GM12891 (cell line): ENCODE data around the gene SLC35B2.

Experiments
- DNase-seq: peaks from one replicate; pipeline ENCODE4 v3.0.0; 2011; ENCODE audit warnings: low spot score; ENCODE audit not compliant: insufficient read length
- FAIRE-seq: peaks from 2 replicates; lab custom pipeline; 2011; peaks lifted over from hg19 to GRCh38; lab: Jason Lieb, UNC
- PAX5 ChIP-seq: IDR thresholded peaks from 2 replicates; pipeline ENCODE4 v1.6.1; 2011; ENCODE audit warnings: low read length, moderate library complexity, mild to moderate bottlenecking; ENCODE audit not compliant: insufficient read depth, severe bottlenecking
- POLR2A ChIP-seq: IDR thresholded peaks from 2 replicates; pipeline ENCODE4 v1.6.1; 2011; ENCODE audit warnings: low read depth, low read length, control low read depth
- POLR2AphosphoS5 ChIP-seq: IDR thresholded peaks from 2 replicates; pipeline ENCODE4 v1.6.1; 2011; ENCODE audit warnings: low read depth, low read length, control low read depth
- POU2F2 ChIP-seq: IDR thresholded peaks from 2 replicates; pipeline ENCODE4 v1.6.1; 2011; ENCODE audit warnings: low read depth, mild to moderate bottlenecking, control low read depth, low read length, moderate library complexity
- SPI1 ChIP-seq: IDR thresholded peaks from 2 replicates; pipeline ENCODE4 v1.6.1; 2011; ENCODE audit warnings: low read depth, low read length, control low read depth
- TAF1 ChIP-seq: IDR thresholded peaks from 2 replicates; pipeline ENCODE4 v1.6.1; 2011; ENCODE audit warnings: low read depth, low read length, control low read depth

Gene SLC35B2

GRCh38 chr6:44270526-44271405 lies 13.4 kb upstream of the SLC35B2 start:
- TF ChIP-seq TAF1: no peak
- no peak for TF ChIP-seq SPI1
- no peak for TF ChIP-seq POU2F2
- no peak for TF ChIP-seq POLR2AphosphoS5
- no peak for TF ChIP-seq POLR2A
- no peak for TF ChIP-seq PAX5
- FAIRE-seq (no peak), DNase-seq (no peak)

- FAIRE-seq (no peak), DNase-seq (no peak)
- TF ChIP-seq POLR2AphosphoS5 (no peak), POU2F2 (no peak), TAF1 (no peak), SPI1 (no peak), POLR2A (no peak), PAX5 (no peak)
Observed at GRCh38 chr6:44269921-44270525, 12.7 kb upstream of the SLC35B2 start, which contains the start of gene TMEM151B. Gene TMEM151B (plus strand): TSS chr6:44270450. CDS start chr6:44270743, 293 bp downstream.

- no peak for FAIRE-seq
- TF ChIP-seq PAX5: no peak
- TF ChIP-seq POLR2AphosphoS5: no peak
- TF ChIP-seq SPI1: no peak
- no peak for TF ChIP-seq TAF1
- no peak for TF ChIP-seq POU2F2
- TF ChIP-seq POLR2A: no peak
Observed at GRCh38 chr6:44269178-44269920, 12.0 kb upstream of the SLC35B2 start.

GRCh38 chr6:44268095-44268628 lies 10.8 kb upstream of the SLC35B2 start:
- TF ChIP-seq SPI1 (no peak), POLR2A (no peak), POLR2AphosphoS5 (no peak), PAX5 (no peak), POU2F2 (no peak), TAF1 (no peak)
- FAIRE-seq: peak; percentile 85
- DNase-seq: no peak

More at GRCh38 chr6:44269178-44269920, 12.0 kb upstream of the SLC35B2 start:
- DNase-seq: no peak

- TF ChIP-seq POLR2AphosphoS5 (no peak), POLR2A (no peak)
- FAIRE-seq (no peak), DNase-seq (no peak)
Observed at GRCh38 chr6:44267252-44267651, 9.9 kb upstream of the SLC35B2 start.

- FAIRE-seq (peak; percentile 52), DNase-seq (no peak)
- TF ChIP-seq POU2F2 (no peak), SPI1 (peak; percentile 47)
Observed at GRCh38 chr6:44266347-44266746, 9.0 kb upstream of the SLC35B2 start.

GRCh38 chr6:44265722-44266233 lies 8.4 kb upstream of the SLC35B2 start:
- 0 out of 2 replicates have a peak, but pooled peaks have one; percentile 35 for TF ChIP-seq SPI1
- no peak for TF ChIP-seq PAX5
- DNase-seq (no peak), FAIRE-seq (no peak)

GRCh38 chr6:44265007-44265721 lies 7.8 kb upstream of the SLC35B2 start, which contains the start of gene NFKBIE:
Gene NFKBIE (minus strand): TSS chr6:44265551. CDS start chr6:44265346, 205 bp downstream.
- FAIRE-seq: peak; percentile 69
- DNase-seq: no peak
- TF ChIP-seq POU2F2: no peak
- TF ChIP-seq TAF1: peak; percentile 56; the same call in 1 of the 2 replicates
- TF ChIP-seq SPI1: no peak
- peak; percentile 41 for TF ChIP-seq PAX5
- peak; percentile 39; the same call in 1 of the 2 replicates for TF ChIP-seq POLR2A
- peak; percentile 67; the same call in 1 of the 2 replicates for TF ChIP-seq POLR2AphosphoS5
